ENCODE results near the gene DEPDC1B. TPM values are rescaled to one million over a fixed set of nuclear protein-coding genes. Genes with fewer than 3 reads are reported as not detected.
"Not testable (repeated sequence)": the region's sequence is repeated elsewhere in the genome, so short reads cannot be mapped to it uniquely, and the experiment has no call there.

Gene DEPDC1B
- total RNA-seq, 1 donor from 2014 or later, result 4.9 TPM

GRCh38 chr5:60577116-60577515, 122.8 kb downstream of the DEPDC1B start:
- no peak for ATAC-seq

- ATAC-seq, result no peak
These were observed 123.5 kb downstream of the DEPDC1B start for GRCh38 chr5:60576425-60576824.

- no peak for ATAC-seq
These were observed 131.3 kb downstream of the DEPDC1B start for GRCh38 chr5:60568646-60569045.

GRCh38 chr5:60563696-60564324, 136.2 kb downstream of the DEPDC1B start:
- ATAC-seq, result no peak

- ATAC-seq, result not testable (repeated sequence)
These were observed 146.7 kb downstream of the DEPDC1B start for GRCh38 chr5:60553291-60553690.

- no peak for ATAC-seq
These were observed 148.1 kb downstream of the DEPDC1B start for GRCh38 chr5:60551829-60552228.

- no peak for ATAC-seq
These were observed 148.7 kb downstream of the DEPDC1B start for GRCh38 chr5:60551250-60551649.

GRCh38 chr5:60550311-60550710, 149.7 kb downstream of the DEPDC1B start:
- ATAC-seq, result no peak

- ATAC-seq, result no peak
These were observed 150.1 kb downstream of the DEPDC1B start for GRCh38 chr5:60549841-60550240.

Other genes with a start within 250 kb of the DEPDC1B start
- 5.3 TPM for gene ELOVL7, start 144.1 kb upstream of the DEPDC1B start, total RNA-seq
- gene ERCC8, start 244.9 kb upstream of the DEPDC1B start, total RNA-seq, result 8.5 TPM
- 26.5 TPM for gene NDUFAF2, start 245.0 kb upstream of the DEPDC1B start, total RNA-seq